GM18526 (cell line): ENCODE measurements around the gene ITGA1.

ENCODE experiments used
- POLR2A ChIP-seq: IDR thresholded peaks from 3 replicates; pipeline ENCODE4 v1.6.1; 2011; ENCODE audit not compliant: insufficient read length; ENCODE audit errors: extremely low read depth

ITGA1 gene

DNA sequence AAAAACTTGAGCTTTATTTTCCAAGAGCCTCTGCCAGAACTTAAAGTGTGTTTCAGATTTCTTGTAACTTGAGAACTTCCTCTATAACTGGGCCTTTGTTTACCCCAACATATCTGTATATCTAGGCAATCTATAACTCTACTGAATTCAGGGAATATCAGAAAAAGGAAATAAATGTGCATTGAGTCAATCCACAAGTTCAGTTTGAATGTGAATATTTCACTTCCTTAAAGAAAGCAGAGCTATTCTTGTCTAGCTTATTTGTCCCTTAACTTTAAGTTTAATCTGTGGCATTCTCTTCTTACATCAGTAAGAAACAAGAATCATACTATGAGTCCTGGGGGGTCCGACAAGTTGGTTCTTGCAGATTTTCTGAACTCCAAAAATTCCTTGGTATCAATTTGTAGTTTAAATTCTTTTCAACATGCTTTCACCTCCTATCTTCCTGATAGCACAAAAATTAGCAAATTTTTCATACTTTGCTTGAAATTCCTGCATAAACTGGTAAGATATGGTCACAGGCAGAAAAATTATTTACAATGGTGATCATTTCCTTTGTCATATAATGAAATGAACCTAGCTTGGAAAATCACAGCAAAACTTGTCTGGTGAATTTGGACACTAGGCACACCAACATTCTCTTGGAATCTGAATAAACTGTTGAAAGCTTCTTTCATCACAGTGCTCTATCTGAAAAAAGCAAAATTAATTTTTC is 19.8 kb upstream of the ITGA1 start:
- TF ChIP-seq POLR2A = no peak

DNA sequence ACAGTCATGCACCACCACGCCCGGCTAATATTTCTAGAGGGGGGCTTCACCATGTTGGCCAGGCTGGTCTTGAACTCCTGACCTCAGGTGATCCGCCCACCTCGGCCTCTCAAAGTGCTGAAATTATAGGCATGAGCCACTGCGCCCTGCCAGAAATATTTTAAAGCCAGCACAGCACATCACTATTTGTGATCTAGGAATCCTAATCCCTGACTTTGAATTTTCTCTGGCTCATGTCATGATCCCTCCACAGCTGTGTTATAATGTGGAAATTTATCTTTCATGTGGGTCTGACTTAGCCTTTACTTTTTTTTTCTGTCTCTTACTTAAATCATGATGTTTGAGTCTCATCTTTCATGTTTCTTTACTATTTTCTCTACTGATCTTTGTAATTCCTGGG is 18.7 kb upstream of the ITGA1 start:
- TF ChIP-seq POLR2A = no peak

DNA sequence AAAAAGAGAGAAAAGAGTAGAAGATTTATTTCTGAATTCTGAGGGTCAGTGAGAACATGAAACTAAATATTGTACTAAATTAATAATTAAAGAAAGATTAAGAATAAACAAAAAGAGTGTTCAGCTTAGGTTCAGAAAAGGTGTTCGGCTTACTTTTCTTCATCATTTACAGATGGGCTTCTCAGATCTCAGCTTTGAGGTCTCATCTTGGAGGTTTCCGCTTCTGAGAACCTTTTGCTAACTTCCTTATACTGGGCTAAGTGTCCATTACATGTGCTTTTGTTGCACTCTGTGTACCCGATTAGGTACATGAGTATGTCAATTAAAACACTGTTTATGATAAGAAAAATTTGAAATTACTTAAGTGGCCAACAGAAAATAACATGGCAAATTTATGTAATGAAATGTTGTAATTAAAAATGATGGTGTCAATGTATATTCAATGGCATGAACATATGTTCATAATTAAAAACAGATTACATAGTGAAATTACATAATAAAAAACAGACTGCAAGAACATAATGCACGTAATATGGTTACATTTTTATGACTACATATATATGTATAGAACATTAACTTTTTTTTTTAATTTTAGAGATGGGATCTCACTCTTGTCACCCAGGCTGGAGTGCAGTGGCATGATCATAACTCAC is 17.3 kb upstream of the ITGA1 start:
- TF ChIP-seq POLR2A = no peak

DNA sequence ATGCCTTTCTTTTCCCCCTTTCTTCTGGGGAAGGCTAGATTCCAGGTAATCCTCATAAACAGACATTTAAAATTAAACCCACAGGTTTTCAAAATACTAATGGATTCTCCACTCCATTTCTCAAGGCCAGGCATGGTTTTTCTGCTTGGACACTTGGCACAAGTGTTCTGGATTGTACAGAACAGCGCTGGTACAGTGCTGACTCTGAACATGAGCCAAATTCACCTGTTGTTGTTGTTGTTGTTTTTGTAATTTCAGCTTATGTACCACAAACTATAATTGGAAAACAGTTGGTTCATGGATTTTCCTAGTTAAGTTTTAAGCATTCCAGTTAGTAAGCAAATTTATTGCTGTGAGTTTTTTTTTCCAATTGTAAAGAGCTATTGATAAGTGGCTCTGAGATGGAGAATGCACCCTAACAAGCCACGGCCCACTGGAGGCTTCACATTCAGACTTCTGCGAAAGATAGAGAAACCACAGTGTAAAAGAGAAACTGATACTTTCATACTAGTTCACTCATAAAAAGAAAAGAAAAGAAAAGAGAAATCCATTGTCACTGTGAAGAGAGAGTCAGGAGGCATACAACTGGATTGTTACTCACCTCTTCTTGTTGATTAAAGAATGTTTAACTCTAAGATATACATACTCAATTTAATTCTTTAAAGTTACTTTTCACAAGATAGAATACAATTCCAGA is 16.2 kb upstream of the ITGA1 start:
- no peak for TF ChIP-seq POLR2A

DNA sequence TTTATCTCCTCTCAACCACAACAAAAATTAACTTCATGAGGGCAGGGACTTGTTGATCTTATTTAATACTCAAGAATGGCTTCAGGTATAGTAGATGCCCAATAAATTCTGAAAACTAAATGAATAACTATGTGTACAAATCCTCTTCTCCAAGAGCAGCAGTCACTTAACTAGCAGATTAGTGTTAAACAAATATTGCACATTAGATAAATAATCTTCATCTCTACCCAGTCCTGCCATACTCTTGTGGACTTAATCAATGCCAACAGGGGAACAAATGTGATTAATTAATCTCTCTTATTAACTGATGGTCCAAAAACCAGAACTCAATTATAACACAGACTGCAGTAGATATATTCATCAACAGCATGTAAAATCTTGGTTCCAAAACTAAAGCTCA is 15.0 kb upstream of the ITGA1 start:
- TF ChIP-seq POLR2A = no peak

DNA sequence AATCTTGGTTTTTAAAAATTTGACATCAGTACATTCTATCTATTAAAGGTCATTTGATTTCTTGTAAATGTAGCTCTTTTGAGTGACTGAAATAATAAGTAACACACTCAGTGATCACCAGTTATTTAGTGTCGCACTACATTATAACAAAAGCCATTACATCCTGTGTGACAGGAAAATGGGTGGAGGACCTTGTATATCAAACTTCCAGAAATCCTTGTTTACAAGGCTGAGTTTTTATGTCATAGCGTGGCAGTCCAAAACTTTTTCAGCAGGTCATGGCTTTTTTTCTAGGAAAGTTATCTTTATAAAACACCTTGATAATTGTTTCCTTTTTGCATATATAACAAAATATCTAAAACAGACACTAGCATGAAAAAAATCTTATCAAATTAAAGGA is 14.4 kb upstream of the ITGA1 start:
- TF ChIP-seq POLR2A = no peak

DNA sequence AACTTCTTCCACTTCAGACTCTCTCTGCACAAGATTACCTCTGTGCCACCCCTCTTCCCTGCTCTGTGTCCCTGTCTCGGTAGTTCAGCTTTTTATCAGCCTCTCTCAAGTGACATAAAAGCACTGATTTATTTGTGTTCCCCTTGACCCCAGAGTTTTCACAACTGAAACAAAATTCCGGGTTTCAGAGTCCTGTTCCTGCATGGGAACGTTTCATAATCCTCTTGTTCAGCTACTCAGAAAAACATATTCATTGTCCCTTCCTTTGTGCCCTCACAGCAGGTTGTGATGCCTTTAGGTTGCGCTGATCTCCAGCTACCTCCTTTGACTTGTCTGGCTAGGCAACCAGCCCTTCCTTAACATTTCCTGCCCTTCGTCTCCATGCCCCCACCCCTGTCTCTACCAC is 13.7 kb upstream of the ITGA1 start:
- no peak for TF ChIP-seq POLR2A

DNA sequence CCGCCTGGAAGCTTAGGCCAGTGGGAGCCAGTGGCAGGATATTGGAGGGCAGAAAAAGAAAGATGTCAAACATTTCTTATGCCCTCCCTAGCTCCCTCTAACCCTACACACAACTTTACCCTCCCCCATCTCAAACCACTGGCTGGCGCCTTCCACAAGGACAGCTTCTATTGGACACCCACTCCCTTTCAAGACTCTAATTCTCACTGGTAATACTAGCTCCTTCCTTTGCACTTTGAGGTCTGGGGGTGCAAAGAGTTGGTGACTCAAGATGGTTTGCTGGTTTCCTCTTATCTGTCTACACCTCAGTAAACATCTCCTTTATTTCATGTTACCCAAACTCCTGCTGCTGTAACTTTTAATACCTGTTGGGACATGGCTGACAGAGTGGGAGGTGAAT is 11.6 kb upstream of the ITGA1 start:
- no peak for TF ChIP-seq POLR2A

DNA sequence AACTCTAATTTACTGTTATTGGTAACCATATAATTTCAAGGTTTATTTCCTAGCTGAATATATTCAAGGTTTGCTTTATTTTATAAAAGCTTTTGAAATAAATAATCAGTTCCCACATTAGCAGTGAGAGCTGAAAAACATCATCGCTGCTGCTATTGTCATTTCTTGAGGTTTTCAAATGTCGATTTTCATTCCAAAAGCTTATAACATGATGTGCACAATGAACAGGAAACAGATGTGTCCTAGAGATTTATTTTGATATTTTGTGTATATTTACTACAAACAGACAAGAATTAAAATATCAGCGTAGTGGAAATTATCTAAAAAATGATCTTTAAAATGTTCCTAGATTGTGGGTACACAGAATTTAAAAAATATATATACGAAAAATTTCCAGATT is 10.5 kb upstream of the ITGA1 start:
- no peak for TF ChIP-seq POLR2A

DNA sequence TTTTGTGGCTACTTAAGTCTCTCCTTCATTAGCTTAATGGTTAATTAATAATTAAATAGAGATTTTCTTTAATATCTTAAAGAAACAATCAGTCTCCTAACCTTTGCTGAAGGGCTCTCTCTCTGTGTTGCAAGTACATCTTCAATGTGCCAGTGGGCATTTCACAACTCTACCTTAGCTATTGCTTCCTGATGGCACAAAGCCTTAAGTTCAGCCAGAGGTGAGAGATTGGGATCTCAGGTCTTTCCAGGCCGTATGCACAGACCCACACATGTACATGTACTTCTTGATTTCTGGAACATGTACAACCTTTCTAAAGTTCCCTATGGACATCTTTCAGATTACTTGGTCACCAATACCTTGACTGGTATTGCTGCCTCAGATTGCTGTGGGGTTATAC is 8.9 kb upstream of the ITGA1 start:
- no peak for TF ChIP-seq POLR2A

DNA sequence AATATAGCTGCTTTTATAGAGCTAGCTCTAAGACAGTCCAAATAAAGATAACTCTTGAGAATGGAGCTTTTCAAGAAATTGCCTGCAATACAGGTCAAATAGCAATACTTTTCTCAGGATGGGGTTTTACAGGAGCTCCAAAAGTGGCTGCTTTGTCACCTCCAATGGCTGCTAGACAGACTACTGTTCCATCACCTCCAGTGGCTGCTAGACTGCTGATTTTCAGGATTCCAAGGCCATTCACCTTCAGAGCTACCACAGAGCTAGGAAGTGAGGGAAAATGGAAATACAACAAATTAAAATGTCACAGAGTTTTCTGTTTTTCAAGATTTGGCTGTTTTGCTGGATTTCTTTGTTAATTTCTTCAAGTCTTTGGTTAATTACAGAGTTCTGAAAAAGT is 8.5 kb upstream of the ITGA1 start:
- no peak for TF ChIP-seq POLR2A

DNA sequence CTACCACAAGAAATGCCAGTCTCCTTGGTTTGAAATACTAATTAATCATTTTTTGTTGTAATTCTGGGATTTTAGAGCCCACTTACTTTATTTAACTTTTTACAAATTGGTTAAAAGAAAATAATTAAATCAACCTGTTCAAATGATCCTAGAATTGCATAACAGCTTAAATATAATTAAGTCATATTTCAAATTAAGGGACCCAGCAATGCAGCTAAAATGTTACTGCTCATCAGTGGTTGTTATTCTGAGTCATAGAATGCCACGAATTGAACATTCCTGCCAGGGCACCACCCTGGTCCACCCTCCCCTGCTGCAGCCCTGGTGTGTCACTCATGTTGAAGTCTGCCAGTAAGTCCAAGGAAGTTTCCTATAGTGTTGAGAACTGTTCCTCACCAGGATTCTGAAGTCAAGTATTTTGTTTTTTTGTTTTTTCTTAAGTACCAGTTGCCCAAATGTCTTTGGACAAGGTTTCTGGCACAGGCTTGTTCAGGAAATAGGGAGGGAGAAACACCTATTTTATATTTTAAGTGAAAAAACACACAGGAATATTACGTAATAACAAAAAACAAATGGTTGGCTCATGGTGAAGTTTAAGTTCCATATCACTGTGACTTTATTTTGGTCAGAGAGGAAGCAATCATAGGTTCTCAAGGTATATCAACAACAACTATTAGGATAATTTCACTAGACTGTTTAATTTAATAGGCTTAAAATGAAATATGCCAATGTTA is 4.3 kb upstream of the ITGA1 start:
- TF ChIP-seq POLR2A = no peak

DNA sequence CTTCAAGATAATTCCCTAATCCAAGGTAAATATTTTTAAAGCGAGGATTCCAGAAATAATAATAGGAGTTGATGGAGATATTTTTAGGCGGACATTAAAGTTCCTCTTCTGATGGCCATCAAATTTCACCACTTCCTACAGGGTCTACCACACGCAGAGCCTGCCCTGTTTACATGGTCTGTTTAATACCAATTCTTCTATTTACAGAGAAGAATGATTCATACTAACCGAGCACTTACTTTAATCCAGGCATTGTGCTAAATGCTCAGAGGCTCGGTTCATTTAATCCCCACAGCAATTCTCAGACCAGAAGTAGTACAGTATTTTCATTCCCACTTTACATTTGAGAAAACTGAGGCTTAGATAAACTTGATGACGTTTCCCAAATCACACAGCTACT is 3.0 kb upstream of the ITGA1 start:
- TF ChIP-seq POLR2A = no peak

DNA sequence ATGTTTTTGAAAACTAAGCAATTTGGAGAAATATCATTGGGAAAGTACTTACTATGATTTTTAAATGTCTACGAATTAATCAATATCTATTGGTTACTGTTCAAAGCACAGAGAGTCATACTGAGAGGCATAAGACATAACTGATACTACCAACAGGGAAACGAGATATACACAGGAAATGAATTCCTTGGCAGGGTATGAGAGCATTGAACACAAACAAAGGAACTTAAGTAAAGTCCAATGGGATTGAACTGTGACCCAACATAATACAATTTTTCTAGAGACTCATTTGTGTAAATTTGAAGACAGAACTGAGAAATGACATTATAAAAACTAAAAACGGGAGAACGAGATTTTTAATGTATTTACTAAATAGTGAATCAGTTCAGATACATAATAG is 1.3 kb upstream of the ITGA1 start:
- TF ChIP-seq POLR2A = no peak

DNA sequence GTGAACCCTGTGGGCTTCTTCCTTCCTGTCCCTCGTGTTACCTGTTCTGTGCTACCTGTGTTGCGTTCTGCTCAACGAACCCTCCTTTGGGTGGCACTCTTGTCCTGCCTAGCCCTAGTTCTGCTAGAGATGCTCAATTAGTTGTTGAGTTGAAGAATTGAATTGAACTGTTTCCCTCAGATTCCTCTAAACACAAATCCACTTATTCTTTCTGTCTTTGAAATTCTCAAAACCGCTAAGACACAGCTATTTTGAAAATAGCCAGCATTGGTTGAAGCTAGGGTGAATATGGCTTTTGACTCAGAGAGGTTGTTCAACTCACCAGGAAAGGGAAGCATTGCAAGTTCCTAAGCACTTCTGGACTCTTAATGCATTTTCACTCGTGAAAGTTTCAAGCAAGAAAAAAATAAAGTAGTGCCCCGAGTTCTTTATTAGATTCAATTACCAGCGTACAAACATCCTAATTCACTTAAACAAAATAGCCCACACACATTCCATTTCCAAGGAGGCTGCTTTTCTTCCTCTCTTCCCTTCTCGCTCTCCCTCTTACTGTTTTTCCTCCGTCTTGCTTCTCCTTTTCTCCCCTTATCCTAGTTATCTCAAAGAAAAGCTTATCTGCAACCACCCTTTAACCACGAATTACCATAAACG is 642 bp upstream of the ITGA1 start:
- no peak for TF ChIP-seq POLR2A
